Caki2 (cell line): ENCODE data around the gene CXADR. TPM values are rescaled to one million over a fixed set of nuclear protein-coding genes. Genes with fewer than 3 reads are reported as not detected.

ENCODE experiments used
- DNase-seq: peaks from one replicate; pipeline ENCODE4 v3.0.0-alpha.2; 2015; ENCODE audit warnings: low read depth
- in situ Hi-C: cut with HindIII; loops from 2 replicates; pipeline ENCODE4 v1.10.0; 2016; ENCODE audit warnings: low sequenced_read_pairs, low pct_unique_long_range_greater_than_20kb, mixed read lengths
- total RNA-seq: library from RNA; depleted of rRNA; stranded (reverse); fragments of >200 nt; shearing (Covaris generic); gene quantifications from 2 replicates; pipeline ENCODE4 v1.2.3, GENCODE V29; 2014; ENCODE audit warnings: low replicate concordance

CXADR gene
- total RNA-seq, 1 experiment from 2014 or later = 11.5 TPM

- no peak for DNase-seq
- in situ Hi-C loops = no loop called here
Observed at GRCh38 chr21:17576080-17576835, 63.4 kb downstream of the CXADR start.

- in situ Hi-C loops = no loop called here
- no peak for DNase-seq
Observed at GRCh38 chr21:17577701-17578100, 64.9 kb downstream of the CXADR start.

DNA sequence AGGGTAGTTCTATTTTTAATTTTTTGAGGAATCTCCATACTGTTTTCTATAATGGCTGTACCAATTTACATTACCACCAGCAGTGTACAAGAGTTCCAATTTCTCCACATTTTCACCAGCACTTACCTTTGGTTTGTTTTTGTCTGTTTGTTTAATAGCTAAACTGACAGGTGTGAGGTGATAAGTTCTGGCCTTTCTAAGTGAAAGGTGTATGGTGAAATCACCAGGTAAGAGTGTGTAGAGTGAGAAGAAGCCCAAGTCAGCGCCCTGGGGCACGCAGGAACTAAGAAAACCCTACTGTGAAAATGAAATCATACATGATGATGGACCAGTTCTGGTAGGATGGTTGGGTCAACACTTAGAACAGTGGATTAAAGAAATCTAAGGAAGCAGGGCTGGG, 65.3 kb downstream of the CXADR start:
- no peak for DNase-seq
- in situ Hi-C loops = no loop called here

DNA sequence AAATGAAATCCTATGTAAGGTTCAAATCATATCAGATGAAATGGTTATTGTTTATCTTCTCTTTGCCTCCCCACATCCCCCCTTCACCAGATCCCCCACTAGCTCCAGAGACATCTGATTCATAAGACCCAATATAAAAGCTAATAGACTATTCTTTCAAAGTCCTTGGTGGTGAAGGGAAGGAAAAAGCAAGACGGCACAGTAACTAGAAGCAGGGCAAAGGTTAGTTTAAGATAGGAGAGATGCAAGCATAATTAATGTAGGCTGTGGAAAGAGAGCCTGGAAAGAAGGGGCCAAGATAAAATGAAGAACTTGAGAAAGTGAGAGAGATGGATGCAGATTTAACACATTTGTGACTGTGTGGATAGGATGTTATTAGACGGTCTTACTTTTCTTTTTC, 66.0 kb downstream of the CXADR start:
- DNase-seq = no peak
- in situ Hi-C loops = no loop called here

GRCh38 chr21:17580319-17580718, 67.5 kb downstream of the CXADR start:
- no peak for DNase-seq
- in situ Hi-C loops = no loop called here

DNA sequence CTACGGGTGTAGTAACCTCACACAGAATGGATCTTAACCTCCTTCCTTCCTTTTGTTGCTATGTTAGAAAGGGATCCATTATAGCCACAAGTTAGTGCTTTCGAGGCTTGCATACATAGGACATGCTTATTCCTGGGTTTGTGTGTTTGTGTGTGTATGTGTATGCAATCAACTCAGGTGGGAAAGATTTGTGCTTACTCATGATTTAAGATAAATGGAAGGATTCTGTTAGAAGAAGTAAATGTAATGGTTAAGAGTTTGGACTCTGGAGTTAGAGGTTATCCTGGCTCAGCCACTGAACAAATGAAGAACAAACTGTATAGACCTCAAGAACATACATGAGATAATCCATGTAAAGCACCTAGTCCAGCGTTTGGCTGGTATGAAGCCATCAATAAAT, 71.1 kb downstream of the CXADR start:
- in situ Hi-C loops = no loop called here
- DNase-seq = no peak

- peak; percentile 13 for DNase-seq
- in situ Hi-C loops = no loop called here
Observed at GRCh38 chr21:17585875-17586450, 73.1 kb downstream of the CXADR start.

DNA sequence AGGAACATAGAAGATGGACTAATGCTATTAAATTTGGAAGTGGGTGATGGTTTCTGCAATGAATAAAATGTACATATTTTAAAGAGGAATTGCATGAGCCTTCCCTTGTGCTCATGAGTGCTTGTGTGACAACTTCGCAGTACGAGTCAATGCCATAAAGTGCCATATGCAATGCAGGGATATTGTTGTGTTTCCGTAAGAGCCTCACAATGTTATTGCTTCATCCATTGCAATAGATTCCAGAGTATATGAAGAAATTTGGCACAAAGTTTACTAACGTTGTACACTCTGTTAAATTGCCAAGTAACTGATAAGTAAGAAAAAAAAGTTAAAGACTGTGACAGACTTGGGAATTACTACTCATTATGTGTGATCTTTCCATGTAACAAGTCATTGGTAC, 77.6 kb downstream of the CXADR start:
- in situ Hi-C loops = no loop called here

GRCh38 chr21:17597680-17598079, 84.8 kb downstream of the CXADR start:
- in situ Hi-C loops = no loop called here
- DNase-seq = no peak

More for the DNA sequence above, 77.6 kb downstream of the CXADR start:
- no peak for DNase-seq

GRCh38 chr21:17598437-17598836, 85.6 kb downstream of the CXADR start:
- in situ Hi-C loops = no loop called here
- DNase-seq = no peak

DNA sequence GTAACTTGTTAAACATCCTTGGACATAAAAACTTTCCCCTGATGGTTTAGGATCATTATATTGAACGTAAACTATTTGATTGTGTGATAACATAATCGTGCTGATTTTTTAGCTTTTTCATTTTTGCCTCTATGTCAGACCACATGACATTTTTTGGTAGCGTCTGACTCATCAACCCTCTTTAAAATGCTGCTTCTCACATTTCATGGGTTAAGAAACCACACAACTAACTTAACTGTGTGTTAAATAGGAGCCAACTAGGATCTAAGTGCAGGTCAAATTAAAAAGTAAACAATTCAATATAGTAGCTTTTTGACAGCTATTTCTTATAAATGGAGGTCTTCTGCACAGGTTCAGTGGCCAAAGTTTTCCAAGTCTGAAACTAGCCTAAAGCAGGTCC, 90.0 kb downstream of the CXADR start:
- DNase-seq = no peak

GRCh38 chr21:17607684-17608083, 94.8 kb downstream of the CXADR start:
- in situ Hi-C loops = no loop called here

More for the DNA sequence above, 90.0 kb downstream of the CXADR start:
- in situ Hi-C loops = no loop called here

GRCh38 chr21:17609681-17610080, 96.8 kb downstream of the CXADR start:
- in situ Hi-C loops = no loop called here
- no peak for DNase-seq

More at GRCh38 chr21:17607684-17608083, 94.8 kb downstream of the CXADR start:
- DNase-seq = no peak

GRCh38 chr21:17610911-17611310, 98.1 kb downstream of the CXADR start:
- in situ Hi-C loops = no loop called here
- no peak for DNase-seq

DNA sequence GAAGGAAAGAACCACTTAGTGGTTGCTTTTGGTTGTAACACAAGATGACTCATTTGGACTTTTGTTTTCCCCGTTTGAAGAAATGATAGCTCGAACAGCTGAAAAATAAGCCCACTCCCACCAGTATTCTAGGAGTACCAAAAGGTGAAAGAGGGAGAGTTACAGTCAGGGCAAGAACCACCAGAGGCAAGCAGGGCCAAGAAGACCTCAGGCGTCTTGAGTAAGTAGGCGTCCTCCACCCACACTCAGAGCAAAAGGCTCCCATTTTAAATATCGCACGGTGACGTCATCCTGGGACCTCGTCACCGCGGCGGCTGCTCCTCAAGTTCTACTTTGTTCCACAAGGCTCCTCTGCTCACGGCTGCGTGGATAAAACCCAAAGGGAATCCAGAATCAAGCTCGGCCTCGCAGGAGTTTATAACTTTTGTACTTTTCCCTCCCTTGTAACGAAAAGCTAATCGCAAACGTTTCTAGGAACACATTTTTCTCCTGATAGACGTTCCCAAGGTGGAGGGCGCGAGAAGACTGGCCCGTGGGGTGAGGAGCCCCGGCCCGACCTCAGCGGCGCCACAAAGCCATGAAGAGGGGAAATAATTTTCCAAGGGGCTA, 98.7 kb downstream of the CXADR start:
- in situ Hi-C loops = no loop called here
- peak; percentile 77 for DNase-seq

GRCh38 chr21:17612023-17612564, 99.3 kb downstream of the CXADR start:
- no peak for DNase-seq
- in situ Hi-C loops = no loop called here

- in situ Hi-C loops = no loop called here
- peak; percentile 78 for DNase-seq
Observed at GRCh38 chr21:17612565-17613241, 99.9 kb downstream of the CXADR start, which contains the start of gene BTG3. Gene BTG3 (minus strand): TSS chr21:17612901. CDS start chr21:17609144, 3,757 bp downstream.

DNA sequence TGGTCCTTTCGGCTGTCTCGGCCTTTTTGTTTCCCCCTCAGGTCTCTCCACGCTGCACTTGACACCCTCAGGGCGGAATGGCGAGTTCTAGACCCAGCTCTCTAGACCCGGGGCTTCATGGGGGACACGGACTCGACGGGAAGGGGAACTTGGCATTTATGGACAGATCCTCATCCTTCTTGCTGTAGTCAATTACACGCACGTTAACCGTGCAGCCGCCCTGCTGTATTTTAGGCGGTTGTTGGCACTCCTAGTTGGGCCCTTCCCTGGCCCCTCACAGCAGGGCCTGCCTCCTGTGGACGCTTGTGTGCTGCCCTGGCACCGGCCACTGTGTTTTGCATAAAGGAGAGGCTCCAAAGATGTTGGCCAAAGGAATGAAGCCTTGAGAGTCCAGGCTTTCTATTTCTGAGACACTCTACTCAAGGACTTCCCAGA, 100.4 kb downstream of the CXADR start:
- peak; percentile 19 for DNase-seq
- in situ Hi-C loops = no loop called here

DNA sequence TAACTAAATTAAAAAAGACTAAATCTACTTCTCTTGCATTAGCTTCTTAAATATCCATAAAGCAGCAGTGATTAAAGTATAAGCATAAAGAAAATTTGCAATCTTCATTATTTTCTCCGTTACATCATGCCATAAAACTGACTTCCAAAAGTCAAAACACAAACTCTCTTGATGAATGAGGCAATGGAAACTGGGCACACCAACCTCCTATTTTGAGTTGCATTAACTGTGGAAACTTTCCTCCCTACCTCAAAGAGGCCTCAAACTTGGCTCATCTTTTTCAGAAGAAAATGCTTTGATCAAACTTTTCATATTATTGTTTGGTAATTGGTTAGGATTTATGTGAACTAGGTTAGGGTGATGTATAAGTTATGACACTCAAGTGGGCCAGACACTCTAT, 104.0 kb downstream of the CXADR start:
- in situ Hi-C loops = no loop called here
- no peak for DNase-seq
